HepG2 (cell line): Measurements from ENCODE around the gene CCL4. TPM values are rescaled to one million over a fixed set of nuclear protein-coding genes. Genes with fewer than 3 reads are reported as not detected.
A peak's percentile ranks its signal among the peaks of the same experiment; 100 is the strongest.

ENCODE experiments used
- ATAC-seq: fragments of 200-7000 bp; cut with Tn5 transposase; 3 replicates; pipeline ENCODE4 v1.9.1; 2020; ENCODE audit warnings: mild to moderate bottlenecking, moderate library complexity
- BruUV-seq: library from RNA; stranded (reverse); fragments of 400-500 nt; replicated peaks from 2 replicates; lab custom pipeline; 2021; lab: Mats Ljungman, UMichigan
- CTCF ChIA-PET: fragments of 300-600 bp; formaldehyde crosslinking; extraction: SDS; loops from one replicate; lab custom pipeline; 2021; ENCODE audit warnings: low total read pairs, inconsistent platforms, low intra/inter-chr PET ratio; lab: Yijun Ruan, JAX
- POLR2A ChIA-PET: fragments of 350-600 bp; sonication (Branson Sonifier 250); formaldehyde crosslinking; loops from one replicate; lab custom pipeline; 2020; ENCODE audit warnings: antibody characterized with exemption, inconsistent platforms; lab: Yijun Ruan, JAX
- DNase-seq: peaks from one replicate; pipeline ENCODE4 v3.0.0-alpha.2; 2015; ENCODE audit warnings: low spot score
- FAIRE-seq: peaks from 3 replicates; lab custom pipeline; 2011; peaks lifted over from hg19 to GRCh38; lab: Jason Lieb, UNC
- H2AFZ ChIP-seq: one replicate; pipeline ENCODE4 v1.6.1; 2011; ENCODE audit warnings: low read length, inconsistent platforms
- H3K27ac ChIP-seq: fragments of 300-600 bp; 3 replicates; pipeline ENCODE4 v1.8.0; 2011; ENCODE audit warnings: mixed run types, mild to moderate bottlenecking, mixed read lengths, low read length, inconsistent platforms; ENCODE audit not compliant: insufficient read depth; ENCODE audit errors: extremely low read length
- H3K27me3 ChIP-seq, 2 experiments: fragments of 200-600 bp in 1 of 2; 2 replicates in 1 of 2; 3 replicates in 1 of 2; pipeline versions ENCODE4 v1.6.0 to v1.8.0; 2011; ENCODE audit warnings: low read length in 2 of 2, mild to moderate bottlenecking in 2 of 2, moderate library complexity in 2 of 2, inconsistent platforms in 1 of 2; ENCODE audit not compliant: insufficient read depth in 2 of 2, control insufficient read depth in 1 of 2
- H3K36me3 ChIP-seq, 2 experiments: fragments of 200-600 bp in 1 of 2; replicated peaks in 1 of 2; 2 replicates in 1 of 2; 3 replicates in 1 of 2; pipeline versions ENCODE4 v1.5.1 to v1.8.0; 2011; ENCODE audit warnings: low read length in 2 of 2, inconsistent platforms in 1 of 2; ENCODE audit not compliant: insufficient read depth in 2 of 2, control insufficient read depth in 1 of 2
- H3K4me1 ChIP-seq: 2 replicates; pipeline ENCODE4 v1.5.1; 2012; ENCODE audit warnings: low read length, inconsistent platforms; ENCODE audit not compliant: insufficient read depth
- H3K4me2 ChIP-seq: 2 replicates; pipeline ENCODE4 v1.6.0; 2011; ENCODE audit warnings: low read depth, low read length, inconsistent platforms
- H3K4me3 ChIP-seq, 3 experiments: fragments of 200-600 bp in 1 of 3; sonication (generic), shearing (Covaris generic) in 1 of 3; replicated peaks in 1 of 3; 2 replicates each; pipeline ENCODE4 v1.5.1; 2011 to 2016; ENCODE audit warnings: low read length in 3 of 3, inconsistent platforms in 2 of 3, low read depth in 2 of 3, mild to moderate bottlenecking in 2 of 3, control low read depth in 1 of 3, mixed read lengths in 1 of 3; ENCODE audit not compliant: insufficient read depth in 1 of 3
- H3K79me2 ChIP-seq: one replicate; pipeline ENCODE4 v1.6.1; 2011; ENCODE audit warnings: low read length, inconsistent platforms; ENCODE audit not compliant: insufficient read depth
- H3K9ac ChIP-seq: 2 replicates; pipeline ENCODE4 v1.6.0; 2011; ENCODE audit warnings: mild to moderate bottlenecking, low read depth, low read length, inconsistent platforms; ENCODE audit not compliant: insufficient read depth
- H3K9me3 ChIP-seq: 2 replicates; pipeline ENCODE4 v1.5.1; 2012; ENCODE audit warnings: mild to moderate bottlenecking, low read length
- H4K20me1 ChIP-seq: 2 replicates; pipeline ENCODE4 v1.6.0; 2011; ENCODE audit warnings: inconsistent platforms, mild to moderate bottlenecking, low read length, moderate library complexity; ENCODE audit not compliant: insufficient read depth
- GABPB1 ChIP-seq: IDR thresholded peaks from 2 replicates; pipeline ENCODE4 v1.6.1; 2016; ENCODE audit warnings: mild to moderate bottlenecking, missing genetic modification reagents, moderate library complexity, missing compliant biosample characterization
- GPN1 ChIP-seq: sonication (generic); formaldehyde crosslinking; IDR thresholded peaks from 2 replicates; pipeline ENCODE4 v1.5.1; 2020; ENCODE audit warnings: missing genetic modification reagents, borderline replicate concordance
- KLF6 ChIP-seq: IDR thresholded peaks from 2 replicates; pipeline ENCODE4 v1.8.0; 2016; ENCODE audit warnings: missing biosample characterization, missing genetic modification reagents
- MAFF ChIP-seq: IDR thresholded peaks from 2 replicates; pipeline ENCODE4 v1.6.1; 2011; ENCODE audit warnings: low read depth, low read length, improper control_type of control experiment
- THAP7 ChIP-seq: sonication (generic); formaldehyde crosslinking; IDR thresholded peaks from 2 replicates; pipeline ENCODE4 v1.8.1; 2023; ENCODE audit warnings: mild to moderate bottlenecking, missing genetic modification reagents
- ZNF317 ChIP-seq: sonication (generic); formaldehyde crosslinking; IDR thresholded peaks from 2 replicates; pipeline ENCODE4 v1.5.0; 2020; ENCODE audit warnings: mild to moderate bottlenecking, missing genetic modification reagents
- WGBS: methylation state at CpG from one replicate; pipeline ENCODE4 v1.1.6; 2017; ENCODE audit warnings: low lambda C conversion rate; 5-methylcytosine and 5-hydroxymethylcytosine counted together
- in situ Hi-C: cut with HindIII; loops from 2 replicates; pipeline ENCODE4 v1.10.0; 2017; ENCODE audit warnings: low pct_unique_long_range_greater_than_20kb; ENCODE audit not compliant: extremely low pct_ligation_motif_present
- intact Hi-C: fragments of 100-400 bp; cut with micrococcal nuclease; formaldehyde crosslinking; loops from one replicate; pipeline ENCODE4 v1.10.0; 2022; ENCODE audit not compliant: unreplicated experiment
- polyA plus RNA-seq, 8 experiments: library from polyadenylated mRNA; depleted of rRNA in 3 of 8; stranded (reverse) in 7 of 8; unstranded in 1 of 8; fragments of >200 nt; fragmentation: Illumina TruSeq in 4 of 8; extraction: Trizol in 4 of 8; gene quantifications; 2 replicates each; pipeline versions ENCODE4 v1.2.1 to v1.2.3, GENCODE V29; 2011 to 2016; ENCODE audit warnings: low read depth in 4 of 8, missing spikeins in 1 of 8, mixed read lengths in 1 of 8; ENCODE audit not compliant: insufficient read depth in 1 of 8
- total RNA-seq, 5 experiments: library from RNA; depleted of rRNA; stranded (reverse); fragments of >200 nt; fragmentation: Illumina TruSeq; extraction: Trizol; gene quantifications; 2 replicates each; pipeline ENCODE4 v1.2.3, GENCODE V29; 2016; ENCODE audit warnings: low read depth in 1 of 5
- TF ChIP-seq, protein P1 (sequence below): sonication (generic); formaldehyde crosslinking; IDR thresholded peaks from 2 replicates; pipeline ENCODE4 v1.5.0; 2020; ENCODE audit warnings: missing genetic modification reagents
- TF ChIP-seq, protein P2 (sequence below): sonication (generic); IDR thresholded peaks from 2 replicates; pipeline ENCODE4 v1.6.1; 2016; ENCODE audit warnings: low read depth, borderline replicate concordance

The CCL4 gene
- total and polyA plus RNA-seq, 2 of the 13 experiments (the other 11 are each of a cell fraction or from before 2014, with no cell fraction given): not detected

DNA sequence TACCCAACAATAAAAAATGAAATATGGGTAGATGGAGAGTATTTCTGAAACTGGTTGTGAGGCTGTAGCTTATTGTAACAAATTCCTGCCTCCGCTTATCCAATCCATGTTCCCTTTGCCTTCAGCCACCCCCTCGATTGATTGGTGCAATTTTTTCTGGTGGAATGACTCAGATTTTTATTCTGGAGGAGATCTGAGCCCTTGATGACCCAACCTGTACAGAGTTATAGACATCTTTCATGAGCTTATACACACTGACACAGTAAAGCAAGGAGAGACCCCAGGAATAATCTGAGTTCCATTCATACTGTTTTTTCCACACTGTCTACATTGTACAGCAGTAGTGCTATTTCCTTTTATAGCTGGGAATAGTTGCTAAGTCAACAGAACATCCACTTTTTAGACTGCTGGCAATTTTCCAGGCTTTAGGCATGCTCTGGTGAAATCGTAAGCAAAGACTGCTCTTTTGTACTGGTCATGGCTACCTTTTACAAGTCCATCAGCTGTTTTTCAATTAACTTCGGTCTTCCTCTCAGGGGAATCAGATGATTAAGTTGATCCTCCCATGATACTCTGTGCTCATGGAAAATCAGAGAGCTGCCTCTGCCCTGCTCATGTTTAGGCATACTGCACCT lies 30.1 kb downstream of the CCL4 start:
- no peak for ATAC-seq
- TF ChIP-seq MAFF: peak; percentile 17; the same call in 1 of the 2 replicates
- no peak for TF ChIP-seq THAP7 (CRISPR knock-in tag)
- TF ChIP-seq, protein P1, sequence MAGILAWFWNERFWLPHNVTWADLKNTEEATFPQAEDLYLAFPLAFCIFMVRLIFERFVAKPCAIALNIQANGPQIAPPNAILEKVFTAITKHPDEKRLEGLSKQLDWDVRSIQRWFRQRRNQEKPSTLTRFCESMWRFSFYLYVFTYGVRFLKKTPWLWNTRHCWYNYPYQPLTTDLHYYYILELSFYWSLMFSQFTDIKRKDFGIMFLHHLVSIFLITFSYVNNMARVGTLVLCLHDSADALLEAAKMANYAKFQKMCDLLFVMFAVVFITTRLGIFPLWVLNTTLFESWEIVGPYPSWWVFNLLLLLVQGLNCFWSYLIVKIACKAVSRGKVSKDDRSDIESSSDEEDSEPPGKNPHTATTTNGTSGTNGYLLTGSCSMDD (CRISPR knock-in tag): no peak
- TF ChIP-seq GABPB1: no peak
- TF ChIP-seq KLF6 (CRISPR knock-in tag): no peak
- TF ChIP-seq GPN1 (CRISPR knock-in tag): no peak
- TF ChIP-seq, protein P2, sequence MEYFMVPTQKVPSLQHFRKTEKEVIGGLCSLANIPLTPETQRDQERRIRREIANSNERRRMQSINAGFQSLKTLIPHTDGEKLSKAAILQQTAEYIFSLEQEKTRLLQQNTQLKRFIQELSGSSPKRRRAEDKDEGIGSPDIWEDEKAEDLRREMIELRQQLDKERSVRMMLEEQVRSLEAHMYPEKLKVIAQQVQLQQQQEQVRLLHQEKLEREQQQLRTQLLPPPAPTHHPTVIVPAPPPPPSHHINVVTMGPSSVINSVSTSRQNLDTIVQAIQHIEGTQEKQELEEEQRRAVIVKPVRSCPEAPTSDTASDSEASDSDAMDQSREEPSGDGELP: peak; percentile 58; the same call in 1 of the 2 replicates
- 0 out of 2 replicates have a peak, but pooled peaks have one; percentile 50 for TF ChIP-seq ZNF317 (CRISPR knock-in tag)
- intact Hi-C loops: no loop called here

More for the DNA sequence above, 30.1 kb downstream of the CCL4 start:
- WGBS: 16% methylated on average over 4 of the region's 4 CpGs
- POLR2A ChIA-PET: no interaction called here
- peak; percentile 81 for DNase-seq
- no TSS peak for BruUV-seq
- Histone ChIP-seq H3K36me3 (no peaks in the 10 kb centered on the region), H3K4me1 (peaks cover 20% of the 10 kb centered on the region), H3K9ac (no peak overlapping the region), H3K9me3 (no peaks in the 10 kb centered on the region), H4K20me1 (no peaks in the 10 kb centered on the region), H3K79me2 (no peaks in the 10 kb centered on the region), H3K27ac (no peak overlapping the region), H3K4me3 (no peak overlapping the region), H2AFZ (no peak overlapping the region), H3K4me2 (no peak overlapping the region), H3K27me3 (no peaks in the 10 kb centered on the region)
- no peak for FAIRE-seq
- in situ Hi-C loops: no loop called here
- CTCF ChIA-PET: no interaction called here
